ENCODE results near the gene POLK.

GRCh38 chr5:75524071-75524470 is 12.4 kb downstream of the POLK start:
- TF ChIP-seq POLR2A (IDR thresholded peaks at IDR 0.05; ENCODE audit: low read depth, low read length) (no peak), POLR2AphosphoS5 (IDR thresholded peaks at IDR 0.05; ENCODE audit: low read depth, low read length) (no peak), TAF1 (IDR thresholded peaks at IDR 0.05; ENCODE audit: borderline replicate concordance, low read depth, low read length) (no peak)

Data from GM12892 (cell line).